HCT116 (cell line): ENCODE data around the gene ZBTB7C. TPM values are rescaled to one million over a fixed set of nuclear protein-coding genes. Genes with fewer than 3 reads are reported as not detected.

Source experiments
- ATAC-seq: fragments of 200-7000 bp; cut with Tn5 transposase; 2 replicates; pipeline ENCODE4 v1.9.1; 2020; ENCODE audit warnings: mild to moderate bottlenecking, moderate library complexity
- BruUV-seq: library from RNA; stranded (reverse); fragments of 400-500 nt; replicated peaks from 2 replicates; lab custom pipeline; 2021; lab: Mats Ljungman, UMichigan
- CTCF ChIA-PET: fragments of 300-600 bp; sonication (Branson Sonifier 250); formaldehyde crosslinking; loops from one replicate; lab custom pipeline; 2021; ENCODE audit warnings: antibody characterized with exemption; lab: Charles Lee
- POLR2A ChIA-PET: fragments of 300-600, 350-600 bp; sonication (Branson Sonifier 250); formaldehyde crosslinking; loops from one replicate; lab custom pipeline; 2021; ENCODE audit warnings: antibody characterized with exemption; lab: Charles Lee
- RAD21 ChIA-PET, 2 experiments: fragments of 300-600 bp; sonication (Branson Sonifier 250); formaldehyde crosslinking; loops; one replicate each; lab custom pipeline; 2023; ENCODE audit warnings: low total read pairs in 2 of 2; ENCODE audit not compliant: uncharacterized antibody in 2 of 2, unreplicated experiment in 2 of 2, low non-redundant PET in 1 of 2; lab: Charles Lee
- DNase-seq: peaks from one replicate; pipeline ENCODE4 v3.0.0-alpha.2; 2010; ENCODE audit warnings: low read depth, low spot score
- H2AFZ ChIP-seq: fragments of 200-600 bp; shearing (Covaris generic), sonication (generic); 2 replicates; pipeline ENCODE4 v1.6.1; 2017; ENCODE audit warnings: low read depth, mixed run types, mixed read lengths, antibody characterized with exemption, low read length; ENCODE audit not compliant: poor library complexity, severe bottlenecking
- H3K27ac ChIP-seq: 2 replicates; pipeline ENCODE4 v1.5.1; 2012; ENCODE audit warnings: low read depth, low read length
- H3K27me3 ChIP-seq: fragments of 200-600 bp; sonication (generic); 2 replicates; pipeline ENCODE4 v1.6.1; 2016; ENCODE audit warnings: mixed run types, low read length, mixed read lengths; ENCODE audit not compliant: insufficient read depth
- H3K36me3 ChIP-seq, 2 experiments: fragments of 200-500 bp in 1 of 2; fragments of 200-600 bp in 1 of 2; sonication (Bioruptor generic) in 1 of 2; sonication (generic) in 1 of 2; 2 replicates each; pipeline versions ENCODE4 v1.5.1 to v1.6.1; 2014 to 2016; ENCODE audit warnings: low read length in 2 of 2, inconsistent platforms in 1 of 2, mixed read lengths in 1 of 2, mixed run types in 1 of 2; ENCODE audit not compliant: insufficient read depth in 2 of 2, control insufficient read depth in 1 of 2
- H3K4me1 ChIP-seq, 2 experiments: fragments of 200-600 bp in 1 of 2; sonication (generic) in 1 of 2; 2 replicates each; pipeline versions ENCODE4 v1.5.1 to v1.6.1; 2012 to 2017; ENCODE audit warnings: low read length in 2 of 2, inconsistent platforms in 1 of 2, mild to moderate bottlenecking in 1 of 2, mixed read lengths in 1 of 2, mixed run types in 1 of 2, moderate library complexity in 1 of 2; ENCODE audit not compliant: insufficient read depth in 2 of 2, control insufficient read depth in 1 of 2
- H3K4me2 ChIP-seq: fragments of 200-600 bp; sonication (generic); 2 replicates; pipeline ENCODE4 v1.6.1; 2017; ENCODE audit warnings: mixed run types, low read length, mixed read lengths
- H3K4me3 ChIP-seq, 2 experiments: fragments of 200-600 bp in 1 of 2; sonication (generic) in 1 of 2; replicated peaks in 1 of 2; 2 replicates each; pipeline ENCODE4 v1.5.1; 2011 to 2016; ENCODE audit warnings: low read length in 2 of 2, control low read depth in 1 of 2, low read depth in 1 of 2, mild to moderate bottlenecking in 1 of 2, mixed read lengths in 1 of 2, mixed run types in 1 of 2
- H3K79me2 ChIP-seq: fragments of 200-600 bp; sonication (generic); 2 replicates; pipeline ENCODE4 v1.6.1; 2017; ENCODE audit warnings: mild to moderate bottlenecking, mixed run types, low read length, moderate library complexity, mixed read lengths; ENCODE audit not compliant: insufficient read depth
- H3K9ac ChIP-seq: fragments of 200-600 bp; sonication (generic); 2 replicates; pipeline ENCODE4 v1.6.1; 2016; ENCODE audit warnings: low read length, mixed read lengths
- H3K9me2 ChIP-seq: fragments of 200-600 bp; sonication (generic), shearing (Covaris generic); 2 replicates; pipeline ENCODE4 v1.6.1; 2017; ENCODE audit warnings: mixed run types, mild to moderate bottlenecking, moderate library complexity; ENCODE audit not compliant: insufficient read depth
- H3K9me3 ChIP-seq, 2 experiments: fragments of 200-500 bp in 1 of 2; fragments of 200-600 bp in 1 of 2; sonication (Bioruptor generic) in 1 of 2; sonication (generic) in 1 of 2; 2 replicates each; pipeline ENCODE4 v1.6.1; 2014 to 2017; ENCODE audit warnings: low read length in 2 of 2, mixed read lengths in 2 of 2, inconsistent platforms in 1 of 2, low read depth in 1 of 2, mild to moderate bottlenecking in 1 of 2, mixed run types in 1 of 2, moderate library complexity in 1 of 2; ENCODE audit not compliant: control insufficient read depth in 1 of 2, insufficient read depth in 1 of 2
- H4K20me1 ChIP-seq: fragments of 200-600 bp; sonication (generic), shearing (Covaris generic); 2 replicates; pipeline ENCODE4 v1.6.1; 2017; ENCODE audit warnings: mixed run types, mild to moderate bottlenecking, moderate library complexity; ENCODE audit not compliant: insufficient read depth
- CBX3 ChIP-seq: IDR thresholded peaks from 2 replicates; pipeline ENCODE4 v1.6.1; 2012; ENCODE audit warnings: low read depth
- CEBPB ChIP-seq: IDR thresholded peaks from 2 replicates; pipeline ENCODE4 v1.6.1; 2012; ENCODE audit warnings: low read depth
- EGR1 ChIP-seq: IDR thresholded peaks from 2 replicates; pipeline ENCODE4 v1.6.1; 2012; ENCODE audit warnings: low read depth
- ELF1 ChIP-seq: IDR thresholded peaks from 2 replicates; pipeline ENCODE4 v1.6.1; 2012; ENCODE audit warnings: low read depth, borderline replicate concordance
- EZH2 ChIP-seq: fragments of 200-600 bp; sonication (generic); IDR thresholded peaks from 2 replicates; pipeline ENCODE4 v1.6.1; 2017; ENCODE audit warnings: antibody characterized with exemption, mixed run types
- EZH2phosphoT487 ChIP-seq: fragments of 200-600 bp; IDR thresholded peaks from 2 replicates; pipeline ENCODE4 v1.6.1; 2018; ENCODE audit warnings: antibody characterized with exemption, borderline replicate concordance
- FOSL1 ChIP-seq: IDR thresholded peaks from 2 replicates; pipeline ENCODE4 v1.6.1; 2012; ENCODE audit warnings: low read depth
- JUND ChIP-seq: IDR thresholded peaks from 2 replicates; pipeline ENCODE4 v1.6.1; 2012
- POLR2A ChIP-seq: IDR thresholded peaks from 2 replicates; pipeline ENCODE4 v1.7.0; 2011; ENCODE audit warnings: borderline replicate concordance; ENCODE audit not compliant: insufficient read depth, insufficient read length; ENCODE audit errors: extremely low read depth
- RAD21 ChIP-seq: IDR thresholded peaks from 2 replicates; pipeline ENCODE4 v1.6.1; 2012; ENCODE audit warnings: low read depth, mild to moderate bottlenecking
- REST ChIP-seq: IDR thresholded peaks from 2 replicates; pipeline ENCODE4 v1.6.1; 2012; ENCODE audit warnings: low read depth
- SP1 ChIP-seq: IDR thresholded peaks from 2 replicates; pipeline ENCODE4 v1.6.1; 2012; ENCODE audit warnings: low read depth
- SRF ChIP-seq: IDR thresholded peaks from 2 replicates; pipeline ENCODE4 v1.6.1; 2012; ENCODE audit warnings: low read depth
- TCF7L2 ChIP-seq: IDR thresholded peaks from 2 replicates; pipeline ENCODE4 v1.7.0; 2011; ENCODE audit warnings: borderline replicate concordance, inconsistent platforms; ENCODE audit not compliant: insufficient read depth, insufficient read length; ENCODE audit errors: extremely low read depth
- ZFX ChIP-seq: fragments of 450-650 bp; IDR thresholded peaks from 2 replicates; pipeline ENCODE4 v1.6.1; 2017
- ZNF274 ChIP-seq: fragments of 200-500 bp; sonication (Bioruptor generic); IDR thresholded peaks from 2 replicates; pipeline ENCODE4 v1.6.1; 2014; ENCODE audit warnings: mild to moderate bottlenecking, low read depth, low read length, inconsistent platforms
- intact Hi-C: fragments of 100-400 bp; cut with micrococcal nuclease; formaldehyde crosslinking; loops from 2 replicates; pipeline ENCODE4 v1.10.0; 2022
- total RNA-seq: library from RNA; stranded (reverse); gene quantifications from one replicate; pipeline ENCODE4 v1.2.1, GENCODE V29; 2021; ENCODE audit not compliant: unreplicated experiment
- TF ChIP-seq, protein P1 (sequence below), 3 experiments: fragments of 200-600 bp in 1 of 3; sonication (generic) in 1 of 3; IDR thresholded peaks in 2 of 3; conservative IDR thresholded peaks in 1 of 3; 2 replicates each; pipeline ENCODE4 v1.5.1; 2012 to 2017; ENCODE audit warnings: low read depth in 2 of 3, low read length in 2 of 3, antibody characterized with exemption in 1 of 3, borderline replicate concordance in 1 of 3, control low read depth in 1 of 3, mild to moderate bottlenecking in 1 of 3, mixed read lengths in 1 of 3, mixed run types in 1 of 3, moderate library complexity in 1 of 3; ENCODE audit not compliant: insufficient read depth in 1 of 3
- TF ChIP-seq, protein P2 (sequence below): IDR thresholded peaks from 2 replicates; pipeline ENCODE4 v1.6.1; 2012

ZBTB7C gene
- total RNA-seq, 1 experiment from 2014 or later: 0.37 TPM

DNA sequence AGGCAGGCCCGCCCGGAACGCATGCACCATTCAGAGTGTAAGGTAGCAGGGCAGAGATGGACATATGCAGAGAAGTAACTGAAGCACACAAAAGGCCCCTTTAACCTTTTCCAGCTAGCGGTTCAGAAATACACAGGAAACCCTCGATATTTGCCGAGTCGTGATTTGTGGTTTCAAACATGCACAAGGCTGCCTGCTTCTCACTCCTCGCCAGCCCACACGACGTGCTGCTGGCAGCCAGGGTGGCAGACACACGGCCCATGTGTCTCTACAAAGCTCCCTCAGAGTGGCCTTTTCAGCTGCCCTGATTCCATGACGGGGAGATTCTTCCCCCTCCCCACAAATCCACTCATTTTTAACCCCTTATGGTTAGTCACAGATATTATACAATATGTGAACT, 23.6 kb downstream of the ZBTB7C start:
- RAD21 ChIA-PET: no interaction called here
- Histone ChIP-seq H4K20me1 (no peaks in the 10 kb centered on the region), H3K27ac (no peak overlapping the region), H2AFZ (no peak overlapping the region), H3K4me2 (no peak overlapping the region), H3K9ac (no peak overlapping the region), H3K4me3 (no peak overlapping the region)
- no peak for ATAC-seq
- TF ChIP-seq REST (no peak), EZH2 (no peak), POLR2A (no peak), ZNF274 (no peak), EZH2phosphoT487 (no peak), SRF (no peak), RAD21 (no peak), CBX3 (no peak), ELF1 (no peak), TCF7L2 (no peak), JUND (no peak), EGR1 (no peak), CEBPB (no peak), ZFX (no peak), SP1 (no peak), FOSL1 (no peak)
- TF ChIP-seq, protein P1, sequence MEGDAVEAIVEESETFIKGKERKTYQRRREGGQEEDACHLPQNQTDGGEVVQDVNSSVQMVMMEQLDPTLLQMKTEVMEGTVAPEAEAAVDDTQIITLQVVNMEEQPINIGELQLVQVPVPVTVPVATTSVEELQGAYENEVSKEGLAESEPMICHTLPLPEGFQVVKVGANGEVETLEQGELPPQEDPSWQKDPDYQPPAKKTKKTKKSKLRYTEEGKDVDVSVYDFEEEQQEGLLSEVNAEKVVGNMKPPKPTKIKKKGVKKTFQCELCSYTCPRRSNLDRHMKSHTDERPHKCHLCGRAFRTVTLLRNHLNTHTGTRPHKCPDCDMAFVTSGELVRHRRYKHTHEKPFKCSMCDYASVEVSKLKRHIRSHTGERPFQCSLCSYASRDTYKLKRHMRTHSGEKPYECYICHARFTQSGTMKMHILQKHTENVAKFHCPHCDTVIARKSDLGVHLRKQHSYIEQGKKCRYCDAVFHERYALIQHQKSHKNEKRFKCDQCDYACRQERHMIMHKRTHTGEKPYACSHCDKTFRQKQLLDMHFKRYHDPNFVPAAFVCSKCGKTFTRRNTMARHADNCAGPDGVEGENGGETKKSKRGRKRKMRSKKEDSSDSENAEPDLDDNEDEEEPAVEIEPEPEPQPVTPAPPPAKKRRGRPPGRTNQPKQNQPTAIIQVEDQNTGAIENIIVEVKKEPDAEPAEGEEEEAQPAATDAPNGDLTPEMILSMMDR (IDR thresholded peaks at IDR 0.05 in 2 of 3, conservative IDR thresholded peaks at IDR 0.05 in 1 of 3; ENCODE audit: borderline replicate concordance in 1 of 3, insufficient read depth in 1 of 3, low read depth in 2 of 3, low read length in 2 of 3): no peak
- TF ChIP-seq, protein P2, sequence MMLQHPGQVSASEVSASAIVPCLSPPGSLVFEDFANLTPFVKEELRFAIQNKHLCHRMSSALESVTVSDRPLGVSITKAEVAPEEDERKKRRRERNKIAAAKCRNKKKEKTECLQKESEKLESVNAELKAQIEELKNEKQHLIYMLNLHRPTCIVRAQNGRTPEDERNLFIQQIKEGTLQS: no peak
- TF ChIP-seq, all 23 proteins: peak for 0
- intact Hi-C loops: no loop called here
- H3K4me1 ChIP-seq: peaks cover 11 to 13% of the 10 kb centered on the region in 2 experiments
- peaks cover 8% of the 10 kb centered on the region; the same call in 1 of the 2 replicates for H3K27me3 ChIP-seq
- no peaks in the 10 kb centered on the region for H3K9me3 ChIP-seq
- POLR2A ChIA-PET: no interaction called here
- no peaks in the 10 kb centered on the region for H3K36me3 ChIP-seq
- BruUV-seq: no TSS peak
- CTCF ChIA-PET: no interaction called here
- H3K79me2 ChIP-seq: no peaks in the 10 kb centered on the region
- DNase-seq: no peak
- H3K9me2 ChIP-seq: no peaks in the 10 kb centered on the region
